Activated naive CD8-positive, alpha-beta T cell (primary cell): ENCODE results near the gene CHD1.

ENCODE experiments used
- H3K27ac Mint-ChIP-seq: one replicate; pipeline ENCODE4 v1.8.0; 2021; ENCODE audit warnings: mixed read lengths
- H3K27me3 Mint-ChIP-seq: one replicate; pipeline ENCODE4 v1.8.0; 2021; ENCODE audit warnings: mixed read lengths
- H3K36me3 Mint-ChIP-seq: one replicate; pipeline ENCODE4 v1.8.0; 2021; ENCODE audit warnings: mixed read lengths
- H3K4me1 Mint-ChIP-seq: one replicate; pipeline ENCODE4 v1.8.0; 2021; ENCODE audit warnings: low read depth, mixed read lengths
- H3K4me3 Mint-ChIP-seq: one replicate; pipeline ENCODE4 v1.8.0; 2021; ENCODE audit warnings: mild to moderate bottlenecking, mixed read lengths
- H3K9me3 Mint-ChIP-seq: one replicate; pipeline ENCODE4 v1.8.0; 2021; ENCODE audit warnings: low read depth, mixed read lengths

Gene CHD1

DNA sequence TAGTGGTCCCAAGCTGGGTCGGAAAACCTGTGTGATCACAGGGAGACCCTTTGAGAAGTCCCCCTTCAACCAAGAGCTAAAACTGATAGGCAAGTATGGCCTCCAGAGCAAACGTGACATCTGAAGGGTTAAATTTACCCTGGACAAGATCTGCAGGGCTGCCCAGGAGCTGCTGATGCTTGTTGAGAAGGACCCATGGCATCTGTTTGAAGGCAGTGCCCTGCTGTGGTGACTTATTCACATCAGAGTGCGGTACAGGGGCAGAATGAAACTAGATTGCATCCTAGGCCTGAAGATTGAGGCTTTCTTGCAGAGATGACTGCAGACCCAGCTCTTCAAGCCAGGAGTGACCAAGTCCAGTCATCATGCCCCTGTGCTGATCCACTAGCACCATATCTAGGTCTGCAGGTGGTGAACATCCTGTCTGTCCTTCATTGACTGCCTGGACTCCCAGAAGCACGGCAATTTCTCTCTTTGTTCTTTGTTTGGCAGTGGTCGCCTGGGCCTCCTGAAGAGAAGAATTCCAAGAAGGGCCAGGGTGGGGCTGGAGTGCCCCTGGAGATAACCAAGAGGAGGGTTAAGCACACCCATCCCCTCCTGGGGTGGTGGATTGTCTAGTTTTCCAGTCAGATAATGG is 25.7 kb upstream of the CHD1 start:
- Mint-ChIP-seq H3K9me3 (no peaks in the 10 kb centered on the region), H3K36me3 (no peaks in the 10 kb centered on the region), H3K27me3 (no peaks in the 10 kb centered on the region), H3K4me3 (no peak overlapping the region), H3K4me1 (no peaks in the 10 kb centered on the region), H3K27ac (no peak overlapping the region)

GRCh38 chr5:98942847-98943246 is 14.0 kb upstream of the CHD1 start:
- H3K4me1 Mint-ChIP-seq: peaks cover 40% of the 10 kb centered on the region
- no peak overlapping the region for H3K4me3 Mint-ChIP-seq
- peak overlapping the region; percentile 55 for H3K27ac Mint-ChIP-seq

GRCh38 chr5:98941131-98941883 is 12.5 kb upstream of the CHD1 start:
- Mint-ChIP-seq H3K27ac (peak overlapping the region; percentile 69), H3K9me3 (no peaks in the 10 kb centered on the region), H3K4me3 (no peak overlapping the region), H3K4me1 (peaks cover 45% of the 10 kb centered on the region), H3K27me3 (no peaks in the 10 kb centered on the region), H3K36me3 (no peaks in the 10 kb centered on the region)

More at GRCh38 chr5:98942847-98943246, 14.0 kb upstream of the CHD1 start:
- Mint-ChIP-seq H3K36me3 (no peaks in the 10 kb centered on the region), H3K27me3 (no peaks in the 10 kb centered on the region), H3K9me3 (no peaks in the 10 kb centered on the region)

- no peak overlapping the region for H3K4me3 Mint-ChIP-seq
- no peaks in the 10 kb centered on the region for H3K27me3 Mint-ChIP-seq
- H3K27ac Mint-ChIP-seq: peak overlapping the region; percentile 64
- peaks cover 49% of the 10 kb centered on the region for H3K4me1 Mint-ChIP-seq
- H3K36me3 Mint-ChIP-seq: no peaks in the 10 kb centered on the region
- H3K9me3 Mint-ChIP-seq: no peaks in the 10 kb centered on the region
Measured at GRCh38 chr5:98940581-98940980, 11.8 kb upstream of the CHD1 start.

GRCh38 chr5:98938464-98938863 is 9.7 kb upstream of the CHD1 start:
- H3K27ac Mint-ChIP-seq: peak overlapping the region; percentile 61
- H3K36me3 Mint-ChIP-seq: no peaks in the 10 kb centered on the region
- peaks cover 66% of the 10 kb centered on the region for H3K4me1 Mint-ChIP-seq
- no peaks in the 10 kb centered on the region for H3K27me3 Mint-ChIP-seq
- no peak overlapping the region for H3K4me3 Mint-ChIP-seq
- H3K9me3 Mint-ChIP-seq: no peaks in the 10 kb centered on the region

GRCh38 chr5:98936948-98937715 is 8.3 kb upstream of the CHD1 start:
- no peaks in the 10 kb centered on the region for H3K36me3 Mint-ChIP-seq
- H3K4me3 Mint-ChIP-seq: no peak overlapping the region
- peaks cover 71% of the 10 kb centered on the region for H3K4me1 Mint-ChIP-seq
- no peaks in the 10 kb centered on the region for H3K27me3 Mint-ChIP-seq
- peak overlapping the region; percentile 77 for H3K27ac Mint-ChIP-seq
- no peaks in the 10 kb centered on the region for H3K9me3 Mint-ChIP-seq

GRCh38 chr5:98935206-98935605 is 6.4 kb upstream of the CHD1 start:
- no peaks in the 10 kb centered on the region for H3K36me3 Mint-ChIP-seq
- peaks cover 79% of the 10 kb centered on the region for H3K4me1 Mint-ChIP-seq
- H3K9me3 Mint-ChIP-seq: no peaks in the 10 kb centered on the region
- H3K27ac Mint-ChIP-seq: peak overlapping the region; percentile 87
- H3K27me3 Mint-ChIP-seq: no peaks in the 10 kb centered on the region
- no peak overlapping the region for H3K4me3 Mint-ChIP-seq

DNA sequence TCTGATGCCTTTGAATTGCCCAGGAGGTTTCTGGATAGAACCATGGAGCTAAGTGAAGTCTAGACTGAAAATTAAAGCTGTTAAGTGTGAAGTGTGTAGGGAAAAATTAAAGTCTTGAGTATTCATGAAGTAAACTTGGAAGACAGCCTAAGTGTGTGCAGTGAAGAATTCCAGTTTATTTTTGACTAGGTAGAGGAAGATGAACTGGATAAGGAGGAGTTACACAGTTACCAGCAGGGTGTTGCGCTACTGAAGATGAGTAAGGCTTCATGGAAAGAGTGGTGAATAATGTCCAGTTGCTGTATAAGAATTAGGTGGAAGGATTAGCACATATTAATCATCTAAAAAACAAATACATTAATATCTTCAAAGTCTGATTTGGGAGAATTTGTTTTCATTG is 5.7 kb upstream of the CHD1 start:
- no peaks in the 10 kb centered on the region for H3K9me3 Mint-ChIP-seq
- H3K4me3 Mint-ChIP-seq: no peak overlapping the region
- no peaks in the 10 kb centered on the region for H3K36me3 Mint-ChIP-seq
- H3K27ac Mint-ChIP-seq: peak overlapping the region; percentile 87
- no peaks in the 10 kb centered on the region for H3K27me3 Mint-ChIP-seq
- peaks cover 82% of the 10 kb centered on the region for H3K4me1 Mint-ChIP-seq

GRCh38 chr5:98933445-98934072 is 4.8 kb upstream of the CHD1 start:
- H3K4me1 Mint-ChIP-seq: peaks cover 73% of the 10 kb centered on the region
- no peaks in the 10 kb centered on the region for H3K27me3 Mint-ChIP-seq
- H3K27ac Mint-ChIP-seq: peak overlapping the region; percentile 93
- H3K36me3 Mint-ChIP-seq: no peaks in the 10 kb centered on the region
- H3K4me3 Mint-ChIP-seq: peak overlapping the region; percentile 68
- no peaks in the 10 kb centered on the region for H3K9me3 Mint-ChIP-seq

DNA sequence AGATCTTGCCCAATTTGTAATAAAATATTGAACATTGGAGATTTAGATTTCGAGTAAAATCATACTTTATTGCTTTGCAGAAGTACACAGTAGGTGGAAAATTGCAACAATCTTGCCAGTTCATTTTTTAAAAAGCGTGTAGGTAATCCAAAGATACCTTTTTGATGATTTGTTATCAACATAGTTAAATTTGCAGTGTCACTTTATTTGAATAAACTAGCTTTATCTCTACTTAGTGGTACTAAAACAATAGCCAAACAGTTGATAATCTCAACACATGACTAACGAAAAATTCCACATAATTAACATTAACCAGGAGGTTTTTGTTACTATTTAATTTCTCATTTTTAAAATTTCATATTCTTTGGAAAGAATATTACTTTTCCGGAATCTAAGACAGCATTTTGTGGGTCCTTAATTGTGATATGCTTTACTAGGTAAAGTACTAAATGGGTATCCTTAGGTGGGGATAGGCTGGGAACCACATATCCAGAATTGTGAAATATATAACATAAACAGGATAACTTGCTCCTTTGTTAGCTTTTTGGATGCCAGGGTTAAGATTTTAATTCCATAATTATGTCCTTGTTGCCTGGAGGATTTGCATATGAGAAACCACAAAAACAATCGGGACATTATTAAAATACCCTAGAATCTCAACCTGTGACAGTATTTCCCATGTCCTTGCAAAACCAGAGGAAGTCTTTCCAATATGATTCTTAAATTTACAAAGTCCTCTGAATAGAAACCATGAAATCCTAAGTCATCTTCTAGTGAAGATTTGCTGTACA is 2.4 kb upstream of the CHD1 start:
- Mint-ChIP-seq H3K4me3 (peak overlapping the region; percentile 96), H3K27ac (peak overlapping the region; percentile 98), H3K36me3 (no peaks in the 10 kb centered on the region), H3K9me3 (no peaks in the 10 kb centered on the region), H3K27me3 (no peaks in the 10 kb centered on the region), H3K4me1 (peaks cover 66% of the 10 kb centered on the region)

GRCh38 chr5:98929710-98930298 is 997 bp upstream of the CHD1 start:
- Mint-ChIP-seq H3K9me3 (no peaks in the 10 kb centered on the region), H3K27ac (peak overlapping the region; percentile 98), H3K36me3 (peaks cover 2% of the 10 kb centered on the region), H3K4me3 (peak overlapping the region; percentile 96), H3K27me3 (no peaks in the 10 kb centered on the region), H3K4me1 (peaks cover 68% of the 10 kb centered on the region)

DNA sequence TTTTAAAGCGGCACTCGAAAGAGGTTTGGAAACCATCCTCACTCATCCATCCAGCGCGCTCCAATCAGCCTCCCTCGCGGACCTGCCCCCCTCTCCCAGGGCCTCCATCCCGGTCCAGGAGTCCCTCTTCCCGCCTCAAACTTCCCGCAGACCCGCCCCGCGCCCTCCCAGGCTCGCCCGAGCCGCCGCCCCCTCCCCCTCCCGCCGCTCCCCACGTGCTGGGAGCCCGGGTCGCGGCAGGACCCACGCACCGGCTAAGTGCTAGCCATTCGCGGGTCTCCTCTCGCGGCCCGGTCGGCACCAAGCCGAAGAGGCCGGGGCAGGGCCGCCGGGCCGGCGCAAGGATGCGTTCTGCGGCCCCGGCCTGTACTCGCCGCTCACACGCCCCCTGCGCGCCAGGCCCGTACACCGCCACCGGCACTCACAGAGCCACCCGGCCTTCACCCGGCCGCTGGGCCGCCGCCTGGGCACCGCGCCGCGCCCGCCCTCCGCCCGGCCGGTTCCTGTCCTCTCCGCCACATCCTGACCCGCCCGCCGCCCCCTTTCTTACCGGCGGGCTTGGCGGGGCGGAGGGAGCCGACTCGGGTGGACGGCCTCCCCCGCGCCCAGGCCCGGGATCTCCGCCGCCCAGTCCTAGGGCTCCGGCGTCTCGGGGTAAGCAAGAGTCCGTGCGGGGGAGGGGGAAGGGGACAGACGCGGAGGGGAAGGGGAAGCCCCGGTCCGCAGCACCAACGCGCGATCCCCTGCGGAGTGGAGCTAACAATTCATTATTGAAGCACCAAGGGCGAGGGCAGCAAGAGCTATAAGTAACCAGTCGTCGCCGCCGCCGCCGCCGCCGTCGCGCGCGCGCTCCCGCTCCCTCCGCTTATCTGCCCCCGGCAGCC is 576 bp downstream of the CHD1 start:
- no peaks in the 10 kb centered on the region for H3K9me3 Mint-ChIP-seq
- peaks cover 69% of the 10 kb centered on the region for H3K4me1 Mint-ChIP-seq
- H3K27me3 Mint-ChIP-seq: no peaks in the 10 kb centered on the region
- peak overlapping the region; percentile 98 for H3K4me3 Mint-ChIP-seq
- H3K27ac Mint-ChIP-seq: peak overlapping the region; percentile 98
- peaks cover 5% of the 10 kb centered on the region for H3K36me3 Mint-ChIP-seq

GRCh38 chr5:98927242-98927988 is 1.4 kb downstream of the CHD1 start:
- no peaks in the 10 kb centered on the region for H3K9me3 Mint-ChIP-seq
- H3K4me3 Mint-ChIP-seq: peak overlapping the region; percentile 98
- no peaks in the 10 kb centered on the region for H3K27me3 Mint-ChIP-seq
- peaks cover 8% of the 10 kb centered on the region for H3K36me3 Mint-ChIP-seq
- peak overlapping the region; percentile 96 for H3K27ac Mint-ChIP-seq
- H3K4me1 Mint-ChIP-seq: peaks cover 67% of the 10 kb centered on the region
